COLO829 (cell line): ENCODE measurements around the gene LAPTM5.

Experiments used
- DNase-seq: peaks from one replicate; pipeline ENCODE4 v3.0.0; 2012; ENCODE audit warnings: low spot score

Gene LAPTM5

DNA sequence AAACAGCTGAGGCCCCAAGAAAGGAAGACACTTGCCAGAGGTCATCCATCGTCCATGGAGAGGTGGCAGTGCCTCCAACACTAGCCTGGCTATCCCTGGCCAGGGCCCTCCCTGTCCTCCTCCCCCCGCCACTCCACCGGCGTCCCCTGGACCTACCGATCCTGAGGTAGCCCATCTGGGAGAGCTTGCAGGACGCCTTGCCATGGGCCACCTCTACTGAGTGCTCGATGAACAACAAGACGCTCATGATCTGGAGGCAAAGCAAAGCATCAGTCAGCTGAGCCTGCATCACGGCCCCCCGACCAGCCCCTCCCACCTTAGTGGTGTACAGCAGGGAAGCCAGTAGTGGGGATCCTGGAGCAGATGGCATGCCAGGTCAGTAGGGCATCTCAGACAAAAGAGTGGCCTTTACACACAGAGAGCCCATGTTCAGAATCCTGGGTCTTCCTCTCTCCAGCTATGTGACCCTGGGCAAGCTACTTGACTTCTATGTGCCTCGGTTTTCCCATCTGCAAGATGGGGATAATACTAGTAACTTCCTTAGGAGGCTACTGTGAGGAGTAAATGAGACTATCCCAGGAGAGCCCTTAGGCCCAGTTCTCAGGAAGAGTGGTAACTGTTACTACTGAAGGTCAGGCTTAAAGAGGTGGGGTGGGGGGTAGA is 15.1 kb downstream of the LAPTM5 start:
- no peak for DNase-seq

DNA sequence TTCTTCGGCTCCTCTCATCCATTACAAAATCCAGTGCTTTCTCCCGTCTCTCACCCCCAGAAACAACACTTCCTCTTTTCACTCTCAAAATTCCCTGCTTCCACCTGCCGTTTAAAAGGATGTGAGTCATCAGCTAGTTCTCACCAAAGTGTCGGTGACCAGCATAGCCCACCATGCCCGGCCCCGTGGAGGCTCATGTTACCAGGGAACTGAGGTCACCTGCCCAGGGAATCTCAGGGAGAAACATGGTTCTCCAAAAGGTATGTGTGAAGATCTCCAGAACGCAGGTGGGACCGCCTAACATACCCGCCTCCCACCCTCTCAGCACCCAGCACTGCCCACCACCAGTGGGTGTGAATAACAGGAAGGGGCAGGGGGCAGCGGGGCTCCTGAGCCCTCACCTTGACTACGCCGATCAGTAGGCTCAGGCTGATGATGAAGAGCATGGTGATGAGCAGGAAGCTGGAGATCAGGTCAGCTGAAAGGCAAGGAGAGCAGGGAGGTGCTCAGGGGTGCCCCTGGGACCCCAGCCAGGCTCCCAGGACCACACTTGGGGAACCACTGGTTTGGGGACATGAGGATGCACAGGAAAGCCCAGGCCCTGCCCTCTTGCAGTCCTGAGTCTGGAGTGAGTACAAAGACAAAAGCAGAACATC is 16.2 kb downstream of the LAPTM5 start:
- DNase-seq, result no peak

DNA sequence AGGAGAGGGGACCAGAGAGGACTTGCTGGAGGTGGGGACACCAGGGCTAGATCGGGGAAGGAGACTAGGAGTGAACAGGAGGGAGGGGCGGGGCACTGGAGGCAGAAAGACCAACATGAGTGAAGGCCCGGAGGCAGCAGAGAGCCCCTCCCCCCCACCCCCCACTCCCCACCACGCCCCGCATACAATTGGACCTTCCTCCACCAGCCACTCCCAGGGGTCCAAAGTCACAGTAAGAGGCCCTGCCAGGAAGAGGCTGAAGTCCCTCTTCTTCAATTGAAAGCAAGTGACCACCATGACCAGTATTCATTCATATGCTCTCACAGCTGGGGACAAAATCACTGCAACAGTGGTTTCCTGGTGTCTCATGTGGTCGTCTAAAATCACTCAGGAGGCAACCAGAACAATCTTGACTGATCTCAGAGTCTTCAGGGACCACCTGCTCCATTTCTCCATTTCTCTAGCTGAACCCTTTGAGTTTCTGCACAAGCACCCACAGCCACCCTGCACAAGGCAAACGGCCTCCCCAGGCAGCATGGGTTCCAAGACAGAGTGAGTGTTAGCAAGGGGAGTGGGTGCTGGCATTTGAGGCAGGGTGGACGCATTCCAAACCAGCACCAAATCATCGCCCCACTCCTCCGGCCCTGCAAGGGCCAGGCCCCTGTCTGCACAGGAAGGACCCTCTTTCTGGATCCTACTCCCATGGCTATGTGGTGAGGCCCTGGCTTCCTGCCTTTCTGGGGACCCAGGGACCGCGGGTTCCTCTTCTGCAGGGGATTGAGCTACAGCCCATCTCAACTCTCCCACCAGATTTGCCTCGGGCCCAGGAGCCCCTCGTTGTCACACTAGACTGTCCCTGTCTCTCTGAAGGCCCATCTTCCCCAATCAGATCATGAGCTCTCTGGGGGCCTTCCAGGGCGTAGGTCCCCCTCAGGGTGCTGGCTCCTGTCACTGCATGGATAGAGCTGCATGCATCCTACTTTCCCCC is 17.0 kb downstream of the LAPTM5 start:
- DNase-seq, result no peak

DNA sequence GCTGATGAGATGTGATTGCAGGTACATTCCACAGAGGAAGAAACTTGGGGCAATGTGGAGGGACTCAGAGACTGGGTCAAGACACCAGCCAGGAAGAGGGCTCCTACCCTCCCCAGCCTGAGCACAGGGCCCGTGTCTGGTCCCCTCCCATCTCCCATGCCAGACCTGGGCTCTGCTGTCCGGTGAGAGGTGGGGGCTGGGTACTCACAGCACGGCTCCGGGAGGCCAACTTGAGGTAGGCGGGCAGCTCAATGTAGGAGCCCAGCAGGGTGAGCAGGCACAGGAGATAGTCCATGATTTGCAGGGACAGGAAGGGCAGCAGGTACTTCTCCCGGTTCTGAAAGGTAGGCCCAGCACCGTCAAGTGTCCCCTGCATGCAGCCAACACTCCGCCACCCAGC is 18.0 kb downstream of the LAPTM5 start:
- no peak for DNase-seq

DNA sequence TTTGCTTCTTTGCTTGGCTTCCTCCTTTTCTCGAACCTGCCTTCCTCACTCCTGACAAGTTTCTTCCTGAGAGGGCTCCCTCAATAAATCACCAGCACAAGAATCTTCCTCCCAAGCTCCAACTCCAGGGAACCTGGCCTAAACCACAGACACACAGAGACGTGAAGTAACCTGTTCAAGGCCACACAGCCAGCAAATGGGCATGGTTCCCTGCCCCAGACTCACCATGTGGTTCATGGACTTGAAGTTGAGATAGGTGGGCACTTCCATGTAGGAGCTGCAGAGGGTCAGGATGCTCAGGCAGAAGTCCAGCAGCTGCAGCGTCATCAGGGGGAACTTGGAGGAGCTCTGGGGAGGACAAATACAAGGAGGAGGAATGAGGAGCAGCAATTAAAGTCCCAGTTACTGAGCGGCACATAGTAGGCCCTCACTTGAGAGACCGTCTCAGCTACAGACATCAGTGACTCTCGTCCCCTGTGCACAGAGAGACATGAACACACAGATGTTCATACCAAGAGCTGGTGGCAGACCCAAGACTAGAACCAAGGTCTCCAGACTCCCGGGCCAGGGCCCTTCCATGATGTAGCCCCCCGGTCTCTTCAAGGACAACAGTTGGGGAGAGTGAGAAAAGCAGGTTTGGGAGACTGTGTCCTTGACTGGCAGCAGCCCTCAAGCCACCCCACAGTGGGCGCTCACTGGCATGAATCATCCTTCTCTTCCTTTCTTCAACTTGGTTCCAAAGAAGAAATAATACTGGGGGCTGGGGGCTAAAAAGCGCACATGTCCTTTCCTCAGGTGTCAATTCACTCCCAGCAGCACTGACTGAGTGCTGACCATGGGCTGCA is 18.6 kb downstream of the LAPTM5 start:
- DNase-seq, result no peak

DNA sequence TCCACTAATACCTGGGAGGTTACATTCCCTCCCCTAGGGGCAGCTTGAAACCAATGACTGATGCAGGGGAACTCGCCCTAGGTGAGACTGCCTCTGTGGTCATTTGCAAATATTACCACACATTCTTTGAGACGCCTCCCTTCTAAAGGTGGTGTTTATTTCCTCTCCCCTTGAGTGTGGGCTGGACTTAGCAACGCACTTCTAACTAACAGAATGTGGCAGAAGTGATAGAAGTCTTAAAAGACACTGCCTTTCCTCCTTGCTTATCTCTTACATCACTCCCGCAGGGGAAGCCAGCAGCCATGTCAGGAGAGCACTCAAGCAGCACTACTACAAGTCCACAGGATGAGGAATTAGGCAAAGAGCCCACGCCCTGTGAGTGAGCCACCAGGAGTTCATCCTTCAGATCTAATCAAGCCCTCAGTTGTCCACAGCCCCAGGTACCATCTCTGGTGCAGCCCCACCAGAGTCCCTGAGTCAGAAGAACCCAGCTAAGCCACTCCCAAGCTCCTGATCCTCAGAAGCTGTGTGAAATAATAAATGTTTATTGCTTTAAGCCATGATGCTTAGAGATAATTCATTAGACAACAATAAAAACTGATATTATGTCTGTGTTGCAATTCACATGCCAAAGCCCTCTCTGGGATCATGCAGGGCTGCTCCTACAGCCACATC is 19.4 kb downstream of the LAPTM5 start:
- no peak for DNase-seq

DNA sequence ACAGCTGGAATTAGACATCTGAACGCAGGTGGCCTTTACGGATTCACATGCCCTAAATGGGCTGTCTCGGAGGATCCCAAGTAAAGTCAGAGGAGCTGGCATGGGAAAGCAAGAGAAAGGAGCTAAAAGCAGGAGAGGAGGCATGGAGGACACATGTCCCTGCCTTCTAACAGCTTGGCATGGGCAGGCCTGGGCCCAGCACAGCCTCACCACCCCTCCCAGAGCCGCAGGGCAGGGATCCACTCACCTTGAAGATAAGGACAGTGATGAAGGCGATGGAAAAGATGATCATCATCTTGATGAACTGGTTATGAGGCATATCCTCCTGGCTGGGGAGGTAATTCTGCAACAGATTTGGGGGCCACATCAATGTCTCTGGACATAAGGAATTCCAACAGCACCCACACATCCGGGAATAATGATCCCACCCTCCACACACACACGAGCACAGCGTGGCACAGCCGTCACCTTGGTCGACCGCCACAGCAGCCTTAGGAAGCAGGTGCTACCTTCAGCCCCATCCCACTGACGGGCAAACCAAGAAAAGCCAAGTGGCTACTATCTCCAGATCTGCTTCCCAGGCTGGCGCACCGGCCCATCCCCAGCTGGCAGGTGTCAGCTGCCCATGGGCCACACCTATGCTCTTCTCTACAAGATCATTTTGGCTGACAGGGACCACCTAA is 20.1 kb downstream of the LAPTM5 start:
- no peak for DNase-seq

DNA sequence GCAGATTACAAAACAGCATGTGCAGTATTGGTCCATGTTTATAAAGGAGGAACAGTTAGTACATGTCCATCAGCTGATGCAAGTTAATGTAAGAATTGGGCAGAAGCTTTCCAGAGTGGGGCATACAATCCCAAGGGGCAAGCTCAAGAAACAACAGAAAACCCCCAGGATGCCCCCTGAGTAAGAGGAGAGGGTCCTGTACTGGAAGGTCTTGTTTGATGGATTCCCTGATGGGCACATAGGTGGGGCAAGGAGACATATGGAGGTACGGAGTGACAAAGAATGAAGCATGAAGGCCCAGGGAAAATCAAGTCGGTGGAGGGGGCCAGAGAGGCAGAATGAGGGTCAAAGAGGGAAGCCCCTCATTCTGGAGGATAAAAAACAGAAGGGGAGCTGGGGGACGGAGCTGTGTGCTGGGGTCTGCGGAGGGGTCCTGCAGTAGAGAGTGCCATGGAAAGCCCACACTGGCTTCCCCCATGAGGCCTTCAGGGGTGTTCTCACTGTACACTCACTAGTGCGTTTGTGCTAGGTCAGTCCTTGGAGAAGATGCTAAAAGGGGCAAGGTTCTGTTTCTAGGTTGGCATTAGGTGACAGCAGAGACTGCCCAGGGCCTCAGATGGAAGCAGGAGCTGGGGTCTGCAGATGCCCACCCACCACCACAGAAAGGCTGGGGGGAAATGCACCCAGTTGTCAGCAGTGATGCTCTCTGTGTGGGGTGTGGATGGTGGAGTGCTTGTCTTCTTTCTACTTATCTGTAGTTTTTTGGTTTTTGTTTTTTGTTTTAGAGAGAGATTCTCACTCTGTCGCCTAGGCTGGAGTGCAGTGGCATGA is 21.7 kb downstream of the LAPTM5 start:
- DNase-seq, result no peak

DNA sequence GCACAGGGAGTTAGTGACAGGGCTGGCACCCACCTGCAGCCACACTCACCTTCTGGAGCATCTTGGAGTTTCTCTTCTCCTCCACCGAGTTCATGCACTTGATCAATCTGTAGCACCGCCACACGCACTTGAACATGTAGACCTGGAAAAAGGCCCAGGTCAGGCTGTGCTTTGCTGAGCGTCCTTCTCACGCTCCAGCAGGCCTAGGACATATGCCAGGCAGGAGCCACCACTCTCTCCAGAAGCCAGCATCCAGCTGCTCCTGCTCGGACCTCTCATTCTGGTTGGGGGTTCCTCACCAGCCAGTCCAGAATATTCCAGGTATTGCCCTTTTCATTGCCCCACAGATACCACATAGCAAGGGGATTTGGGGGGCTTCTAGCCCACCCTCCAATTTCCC is 22.4 kb downstream of the LAPTM5 start:
- DNase-seq, result no peak

DNA sequence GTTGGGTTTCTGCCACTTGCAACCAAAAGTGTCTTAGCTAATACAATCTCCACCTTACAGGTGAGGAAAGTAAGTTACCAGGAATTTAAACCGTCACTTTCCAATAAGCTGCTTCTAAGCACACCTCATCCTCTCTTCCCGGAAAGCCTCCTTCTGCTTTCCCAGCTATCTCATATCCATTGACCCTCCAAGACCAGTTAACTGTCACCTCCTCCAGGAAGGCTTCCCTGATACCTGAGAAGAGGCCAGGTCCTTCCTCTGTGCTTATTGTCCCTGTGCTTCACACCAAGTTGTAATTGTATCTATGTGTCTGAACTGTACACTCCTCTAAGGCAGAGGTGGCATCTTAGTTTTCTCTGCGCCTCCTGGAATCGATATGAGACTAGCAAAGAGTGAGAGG is 23.0 kb downstream of the LAPTM5 start:
- no peak for DNase-seq

DNA sequence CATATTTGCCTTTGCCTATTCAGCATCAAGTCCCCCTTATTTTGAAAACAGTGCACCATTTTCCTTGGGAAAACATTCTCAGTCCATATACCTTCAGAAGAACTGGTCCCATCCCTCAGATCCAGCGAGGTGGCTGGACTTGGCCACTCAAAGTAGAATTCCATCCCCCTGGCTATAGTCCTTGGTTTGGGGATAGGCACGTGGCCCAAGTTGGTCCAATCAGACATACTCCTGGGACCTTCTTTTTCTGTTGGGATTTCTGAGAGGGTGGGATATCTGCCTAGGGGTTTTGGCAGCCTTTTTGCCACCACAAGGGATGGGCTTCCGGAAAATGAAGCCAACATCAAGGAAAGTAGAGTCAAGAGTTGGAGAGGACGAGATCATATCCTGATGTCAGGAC is 23.5 kb downstream of the LAPTM5 start:
- DNase-seq, result no peak

DNA sequence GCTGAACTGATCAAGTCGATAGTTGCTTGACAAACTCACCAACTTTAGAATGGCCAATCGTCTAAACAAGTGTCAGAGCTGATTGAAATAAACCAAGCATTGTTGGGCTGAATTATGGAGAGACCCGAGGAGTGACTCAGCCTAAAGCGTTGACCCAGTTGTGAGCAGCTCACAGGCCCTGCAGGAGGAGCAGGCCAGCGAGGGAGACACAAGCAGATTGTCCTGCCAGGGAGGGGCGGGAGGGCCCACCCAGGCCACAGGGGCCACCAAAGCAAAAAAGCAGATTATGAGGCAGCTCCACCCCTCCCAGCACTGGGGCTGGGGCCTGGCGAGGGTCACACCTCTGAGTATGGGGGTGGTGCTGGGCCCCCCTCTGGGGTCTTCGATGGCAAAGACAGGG is 24.1 kb downstream of the LAPTM5 start:
- DNase-seq, result peak; percentile 60

DNA sequence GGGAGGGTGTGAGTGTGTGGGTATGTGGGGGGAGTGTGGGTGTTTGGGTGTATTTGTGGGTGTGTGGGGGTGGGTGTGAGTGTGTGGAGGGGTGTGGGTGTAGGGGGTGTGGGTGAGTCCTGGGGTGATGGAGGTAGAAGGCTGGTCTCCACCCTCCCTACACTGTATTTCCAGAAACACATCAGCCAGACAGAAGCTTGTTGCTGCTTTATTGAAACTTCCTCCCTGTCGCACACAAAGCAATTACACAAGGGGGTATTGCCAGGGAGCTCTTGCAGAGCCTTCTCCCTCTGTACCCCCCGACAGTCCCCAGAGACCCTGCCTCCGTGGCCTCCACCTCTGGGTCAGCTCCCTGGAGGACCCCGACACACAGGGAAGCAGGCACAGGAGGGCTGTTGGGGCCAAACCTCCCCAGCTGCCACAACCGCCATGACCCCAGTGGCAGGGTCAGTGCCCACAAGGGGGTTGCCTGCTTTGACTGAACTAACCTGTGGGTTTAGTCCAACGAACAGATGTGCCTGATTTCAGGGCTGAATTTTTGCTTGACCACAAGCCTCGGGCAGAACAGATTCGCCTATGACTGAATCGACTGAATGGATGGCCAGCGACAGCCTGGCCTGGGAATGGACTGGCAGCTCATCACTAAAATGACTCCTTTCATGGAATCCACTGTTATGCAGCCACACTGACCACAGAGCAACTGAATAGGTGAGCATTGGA is 25.1 kb downstream of the LAPTM5 start:
- DNase-seq, result peak; percentile 72

DNA sequence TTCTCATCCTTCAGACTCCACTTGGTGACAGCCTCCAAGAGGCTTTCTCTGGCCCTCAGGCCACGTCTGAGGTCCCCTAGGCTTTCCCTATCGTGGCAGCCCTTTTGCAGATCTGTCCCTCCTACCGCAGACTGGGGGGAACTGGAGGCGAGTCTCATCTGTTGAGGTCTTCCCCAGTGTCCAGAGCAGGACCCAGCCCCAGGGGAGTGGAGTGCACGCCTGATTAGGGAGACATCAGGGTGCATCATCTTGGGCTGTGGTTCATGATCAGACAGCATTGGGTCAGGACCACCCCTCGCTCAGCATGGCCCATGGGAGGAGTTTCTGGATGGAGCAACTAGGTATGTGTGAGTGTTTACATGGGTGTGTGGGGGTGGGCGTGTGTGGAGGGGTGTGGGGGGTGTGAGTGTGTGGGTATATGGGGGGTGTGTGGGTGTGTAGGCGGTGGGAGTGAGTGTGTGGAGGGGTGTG is 25.7 kb downstream of the LAPTM5 start:
- no peak for DNase-seq

DNA sequence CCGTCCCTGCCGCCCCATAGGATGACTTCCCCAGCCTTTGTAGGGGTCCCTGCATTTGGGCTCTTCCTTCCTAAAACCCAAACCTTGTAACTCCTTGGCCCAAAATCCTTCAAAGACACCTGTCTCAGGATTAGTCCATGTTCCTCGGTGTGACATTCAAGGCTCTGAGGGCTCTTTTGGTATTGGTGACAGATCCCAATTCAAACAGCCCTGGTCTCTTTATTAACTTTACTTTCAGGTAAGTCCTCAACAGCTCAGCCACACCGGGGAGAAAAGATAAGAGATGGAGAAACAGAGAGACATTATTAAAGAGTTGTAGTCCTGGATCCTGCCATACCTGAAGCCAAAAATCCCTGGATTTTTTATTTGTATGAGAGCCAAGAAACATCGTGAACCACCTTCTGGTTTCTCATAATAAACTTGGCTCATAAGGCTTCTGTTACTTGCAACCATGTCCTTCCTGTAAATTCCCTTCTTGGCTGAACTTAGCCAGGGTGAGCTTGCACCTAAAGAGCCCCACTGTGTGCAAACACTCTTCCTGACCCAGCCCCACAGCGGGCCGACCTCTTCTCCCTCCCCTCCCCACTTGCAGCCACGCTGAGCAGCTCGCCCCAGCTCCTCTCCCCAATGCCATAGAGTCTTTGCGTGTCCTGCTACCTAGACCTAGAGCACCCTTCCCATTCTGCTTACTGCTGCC is 26.3 kb downstream of the LAPTM5 start:
- no peak for DNase-seq

DNA sequence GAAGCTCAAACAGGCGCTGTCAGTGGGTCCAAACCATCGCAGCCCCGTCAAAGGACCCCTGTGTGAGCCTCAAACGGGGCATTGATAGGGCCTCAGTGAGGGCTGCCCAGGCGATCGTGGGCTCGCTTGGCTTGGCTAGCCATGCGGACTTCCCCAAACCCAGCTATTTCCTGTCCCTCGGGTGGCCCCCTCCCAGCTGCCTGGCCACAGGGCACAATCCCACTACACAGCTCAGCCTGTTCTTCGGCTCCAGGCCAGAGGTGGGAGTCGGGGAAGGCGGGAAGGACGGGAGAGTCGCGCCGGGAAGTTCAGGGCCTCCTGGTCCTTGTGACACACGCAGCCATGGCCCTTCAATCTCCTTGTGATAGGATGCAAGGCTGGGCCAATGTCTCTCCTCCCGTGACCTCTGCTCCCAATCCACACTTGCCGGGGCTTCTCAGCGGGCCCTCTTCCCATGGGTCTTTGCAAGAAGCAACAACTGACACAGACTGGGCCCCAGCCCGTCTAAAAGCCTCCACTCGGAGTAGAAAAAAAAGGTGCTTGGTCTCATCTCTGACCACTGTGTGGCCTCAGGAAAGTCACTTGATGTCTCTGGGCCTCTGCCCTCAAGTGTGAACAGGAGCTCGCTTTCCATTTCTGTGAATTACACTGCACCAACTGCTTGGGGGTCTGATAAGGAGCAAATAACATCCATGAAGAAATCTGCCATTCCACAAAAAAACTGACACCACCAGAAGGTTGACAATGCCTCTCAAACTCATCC is 27.0 kb downstream of the LAPTM5 start:
- no peak for DNase-seq

DNA sequence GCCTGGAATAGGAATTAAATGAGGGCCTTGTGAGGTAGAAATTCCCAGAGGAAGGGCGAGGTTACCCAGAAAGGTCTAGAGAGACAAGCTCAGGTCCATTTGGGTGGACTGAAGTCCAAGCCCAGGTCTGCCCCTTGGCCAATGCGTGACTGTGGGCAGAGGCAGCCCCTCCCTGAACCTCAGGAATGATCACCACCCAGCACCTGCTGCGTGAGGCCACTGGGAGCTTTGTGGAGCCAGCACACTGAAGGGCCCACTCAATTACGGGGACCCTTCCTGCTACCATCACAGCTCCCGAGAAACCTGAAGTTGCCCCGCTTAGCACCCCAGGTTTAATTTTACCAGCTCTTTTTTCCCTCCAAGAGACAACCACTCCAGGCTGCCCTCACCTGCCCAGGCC is 27.7 kb downstream of the LAPTM5 start:
- DNase-seq, result no peak
